ENCODE results near the gene LCOR. TPM values are rescaled to one million over a fixed set of nuclear protein-coding genes. Genes with fewer than 3 reads are reported as not detected.

Gene LCOR
- total and polyA plus RNA-seq, 2 of the 13 experiments (the other 11 are each of a cell fraction or from before 2014, with no cell fraction given): 12.4 to 23.7 TPM

DNA sequence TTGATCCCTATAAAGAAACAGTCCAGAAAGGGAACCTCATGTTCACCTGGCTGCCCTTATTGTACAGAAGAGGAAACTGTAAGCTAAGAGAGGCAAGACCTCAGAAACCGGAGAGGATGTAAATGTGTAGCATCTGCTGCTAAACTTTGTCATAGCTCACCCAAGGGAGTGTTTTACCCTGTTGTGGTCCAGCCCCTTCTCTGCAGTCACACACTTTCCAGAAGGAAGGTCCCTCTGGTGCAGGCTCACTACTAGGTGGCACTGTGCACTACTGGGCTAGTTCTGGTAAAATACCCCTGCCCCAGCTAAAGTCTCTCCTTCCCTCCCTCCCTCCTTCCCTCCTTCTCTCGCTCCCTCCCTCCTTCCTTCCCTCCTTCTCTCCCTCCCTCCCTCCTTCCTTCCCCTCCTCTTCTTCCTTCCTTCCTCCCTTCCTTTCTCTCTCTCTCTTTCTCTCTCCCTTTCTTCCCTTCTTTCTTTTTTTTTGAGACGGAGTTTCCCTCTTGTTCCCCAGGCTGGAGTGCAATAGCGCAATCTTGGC, 42.5 kb upstream of the LCOR start:
- intact Hi-C loops (cut with micrococcal nuclease; ENCODE audit: unreplicated experiment) (no loop called here), in situ Hi-C loops (cut with HindIII; ENCODE audit: extremely low pct_ligation_motif_present, low pct_unique_long_range_greater_than_20kb) (no loop called here)
- Histone ChIP-seq H3K4me1 (ENCODE audit: insufficient read depth, low read length) (peaks cover 10% of the 10 kb centered on the region), H3K27me3 (ENCODE audit: control insufficient read depth in 1 of 2, insufficient read depth in 2 of 2, low read length in 2 of 2) (no peaks in the 10 kb centered on the region; a peak in 1 of 5 replicates), H3K79me2 (ENCODE audit: insufficient read depth, low read length) (no peaks in the 10 kb centered on the region), H3K27ac (ENCODE audit: extremely low read length, insufficient read depth, low read length) (no peak overlapping the region), H3K4me2 (ENCODE audit: low read depth, low read length) (no peak overlapping the region), H3K9ac (ENCODE audit: insufficient read depth, low read depth, low read length) (no peak overlapping the region), H3K36me3 (replicated peaks in 1 of 2; ENCODE audit: control insufficient read depth in 1 of 2, insufficient read depth in 2 of 2, low read length in 2 of 2) (no peaks in the 10 kb centered on the region), H4K20me1 (ENCODE audit: insufficient read depth, low read length) (no peaks in the 10 kb centered on the region), H2AFZ (ENCODE audit: low read length) (no peak overlapping the region), H3K4me3 (replicated peaks in 1 of 3; ENCODE audit: insufficient read depth in 1 of 3, low read depth in 2 of 3, low read length in 3 of 3) (no peak overlapping the region), H3K9me3 (ENCODE audit: low read length) (no peaks in the 10 kb centered on the region)
- CTCF ChIA-PET (ENCODE audit: low intra/inter-chr PET ratio, low total read pairs): no interaction called here
- DNase-seq (ENCODE audit: low spot score): no peak
- ATAC-seq: peak; percentile 62
- FAIRE-seq: no peak
- TF ChIP-seq ZNF337 (CRISPR knock-in tag; IDR thresholded peaks at IDR 0.05; ENCODE audit: borderline replicate concordance, low read depth) (no peak), CBFB (CRISPR knock-in tag; IDR thresholded peaks at IDR 0.05) (no peak), NFATC3 (CRISPR knock-in tag; IDR thresholded peaks at IDR 0.05) (no peak), ZNF782 (CRISPR knock-in tag; IDR thresholded peaks at IDR 0.05; ENCODE audit: borderline replicate concordance) (no peak), SKI (IDR thresholded peaks at IDR 0.05; ENCODE audit: partially characterized antibody) (no peak), WIZ (CRISPR knock-in tag; IDR thresholded peaks at IDR 0.05) (no peak), ZNF605 (CRISPR knock-in tag; IDR thresholded peaks at IDR 0.05) (no peak), ZNF136 (CRISPR knock-in tag; IDR thresholded peaks at IDR 0.05; ENCODE audit: low read depth) (no peak), GTF3A (CRISPR knock-in tag; conservative IDR thresholded peaks at IDR 0.05) (no peak), HNRNPK (IDR thresholded peaks at IDR 0.05; ENCODE audit: low read depth, low read length, poor library complexity, severe bottlenecking) (peak; percentile 34)
- TF ChIP-seq, protein P1, sequence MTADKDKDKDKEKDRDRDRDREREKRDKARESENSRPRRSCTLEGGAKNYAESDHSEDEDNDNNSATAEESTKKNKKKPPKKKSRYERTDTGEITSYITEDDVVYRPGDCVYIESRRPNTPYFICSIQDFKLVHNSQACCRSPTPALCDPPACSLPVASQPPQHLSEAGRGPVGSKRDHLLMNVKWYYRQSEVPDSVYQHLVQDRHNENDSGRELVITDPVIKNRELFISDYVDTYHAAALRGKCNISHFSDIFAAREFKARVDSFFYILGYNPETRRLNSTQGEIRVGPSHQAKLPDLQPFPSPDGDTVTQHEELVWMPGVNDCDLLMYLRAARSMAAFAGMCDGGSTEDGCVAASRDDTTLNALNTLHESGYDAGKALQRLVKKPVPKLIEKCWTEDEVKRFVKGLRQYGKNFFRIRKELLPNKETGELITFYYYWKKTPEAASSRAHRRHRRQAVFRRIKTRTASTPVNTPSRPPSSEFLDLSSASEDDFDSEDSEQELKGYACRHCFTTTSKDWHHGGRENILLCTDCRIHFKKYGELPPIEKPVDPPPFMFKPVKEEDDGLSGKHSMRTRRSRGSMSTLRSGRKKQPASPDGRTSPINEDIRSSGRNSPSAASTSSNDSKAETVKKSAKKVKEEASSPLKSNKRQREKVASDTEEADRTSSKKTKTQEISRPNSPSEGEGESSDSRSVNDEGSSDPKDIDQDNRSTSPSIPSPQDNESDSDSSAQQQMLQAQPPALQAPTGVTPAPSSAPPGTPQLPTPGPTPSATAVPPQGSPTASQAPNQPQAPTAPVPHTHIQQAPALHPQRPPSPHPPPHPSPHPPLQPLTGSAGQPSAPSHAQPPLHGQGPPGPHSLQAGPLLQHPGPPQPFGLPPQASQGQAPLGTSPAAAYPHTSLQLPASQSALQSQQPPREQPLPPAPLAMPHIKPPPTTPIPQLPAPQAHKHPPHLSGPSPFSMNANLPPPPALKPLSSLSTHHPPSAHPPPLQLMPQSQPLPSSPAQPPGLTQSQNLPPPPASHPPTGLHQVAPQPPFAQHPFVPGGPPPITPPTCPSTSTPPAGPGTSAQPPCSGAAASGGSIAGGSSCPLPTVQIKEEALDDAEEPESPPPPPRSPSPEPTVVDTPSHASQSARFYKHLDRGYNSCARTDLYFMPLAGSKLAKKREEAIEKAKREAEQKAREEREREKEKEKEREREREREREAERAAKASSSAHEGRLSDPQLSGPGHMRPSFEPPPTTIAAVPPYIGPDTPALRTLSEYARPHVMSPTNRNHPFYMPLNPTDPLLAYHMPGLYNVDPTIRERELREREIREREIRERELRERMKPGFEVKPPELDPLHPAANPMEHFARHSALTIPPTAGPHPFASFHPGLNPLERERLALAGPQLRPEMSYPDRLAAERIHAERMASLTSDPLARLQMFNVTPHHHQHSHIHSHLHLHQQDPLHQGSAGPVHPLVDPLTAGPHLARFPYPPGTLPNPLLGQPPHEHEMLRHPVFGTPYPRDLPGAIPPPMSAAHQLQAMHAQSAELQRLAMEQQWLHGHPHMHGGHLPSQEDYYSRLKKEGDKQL (CRISPR knock-in tag; IDR thresholded peaks at IDR 0.05; ENCODE audit: low read depth): no peak
- TF ChIP-seq, protein P2, sequence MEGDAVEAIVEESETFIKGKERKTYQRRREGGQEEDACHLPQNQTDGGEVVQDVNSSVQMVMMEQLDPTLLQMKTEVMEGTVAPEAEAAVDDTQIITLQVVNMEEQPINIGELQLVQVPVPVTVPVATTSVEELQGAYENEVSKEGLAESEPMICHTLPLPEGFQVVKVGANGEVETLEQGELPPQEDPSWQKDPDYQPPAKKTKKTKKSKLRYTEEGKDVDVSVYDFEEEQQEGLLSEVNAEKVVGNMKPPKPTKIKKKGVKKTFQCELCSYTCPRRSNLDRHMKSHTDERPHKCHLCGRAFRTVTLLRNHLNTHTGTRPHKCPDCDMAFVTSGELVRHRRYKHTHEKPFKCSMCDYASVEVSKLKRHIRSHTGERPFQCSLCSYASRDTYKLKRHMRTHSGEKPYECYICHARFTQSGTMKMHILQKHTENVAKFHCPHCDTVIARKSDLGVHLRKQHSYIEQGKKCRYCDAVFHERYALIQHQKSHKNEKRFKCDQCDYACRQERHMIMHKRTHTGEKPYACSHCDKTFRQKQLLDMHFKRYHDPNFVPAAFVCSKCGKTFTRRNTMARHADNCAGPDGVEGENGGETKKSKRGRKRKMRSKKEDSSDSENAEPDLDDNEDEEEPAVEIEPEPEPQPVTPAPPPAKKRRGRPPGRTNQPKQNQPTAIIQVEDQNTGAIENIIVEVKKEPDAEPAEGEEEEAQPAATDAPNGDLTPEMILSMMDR (CRISPR knock-in tag; IDR thresholded peaks at IDR 0.05): peak; percentile 37
- TF ChIP-seq, protein P3, sequence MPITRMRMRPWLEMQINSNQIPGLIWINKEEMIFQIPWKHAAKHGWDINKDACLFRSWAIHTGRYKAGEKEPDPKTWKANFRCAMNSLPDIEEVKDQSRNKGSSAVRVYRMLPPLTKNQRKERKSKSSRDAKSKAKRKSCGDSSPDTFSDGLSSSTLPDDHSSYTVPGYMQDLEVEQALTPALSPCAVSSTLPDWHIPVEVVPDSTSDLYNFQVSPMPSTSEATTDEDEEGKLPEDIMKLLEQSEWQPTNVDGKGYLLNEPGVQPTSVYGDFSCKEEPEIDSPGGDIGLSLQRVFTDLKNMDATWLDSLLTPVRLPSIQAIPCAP (CRISPR knock-in tag; IDR thresholded peaks at IDR 0.05; ENCODE audit: low read depth): no peak
- no TSS peak for BruUV-seq (replicated peaks)
- POLR2A ChIA-PET: no interaction called here
- WGBS (ENCODE audit: low lambda C conversion rate): 71% methylated on average over 4 of the region's 4 CpGs
